GM12878 (cell line): ENCODE data around the gene UBALD2. TPM values are rescaled to one million over a fixed set of nuclear protein-coding genes. Genes with fewer than 3 reads are reported as not detected.
A peak's percentile ranks its signal among the peaks of the same experiment; 100 is the strongest.

Source experiments
- ATF3 ChIP-seq: IDR thresholded peaks from 2 replicates; pipeline ENCODE4 v1.6.1; 2011; ENCODE audit warnings: low read depth, mild to moderate bottlenecking, low read length, moderate library complexity, borderline replicate concordance; ENCODE audit errors: extremely low read depth
- BCL11A ChIP-seq: IDR thresholded peaks from 2 replicates; pipeline ENCODE4 v1.6.1; 2011; ENCODE audit warnings: low read depth, low read length
- CBX5 ChIP-seq: sonication (generic); IDR thresholded peaks from 2 replicates; pipeline ENCODE4 v1.6.1; 2016; ENCODE audit warnings: low read depth, moderate library complexity, mild to moderate bottlenecking, inconsistent platforms
- CUX1 ChIP-seq: IDR thresholded peaks from 2 replicates; pipeline ENCODE4 v1.6.1; 2012; ENCODE audit warnings: improper control_type of control experiment, low read depth, low read length; ENCODE audit not compliant: insufficient replicate concordance
- E4F1 ChIP-seq: fragments of 450-650 bp; IDR thresholded peaks from 2 replicates; pipeline ENCODE4 v1.6.1; 2018; ENCODE audit warnings: borderline replicate concordance, mild to moderate bottlenecking; ENCODE audit not compliant: partially characterized antibody
- EP300 ChIP-seq, 2 experiments: fragments of 150-350 bp in 1 of 2; IDR thresholded peaks; 2 replicates each; pipeline ENCODE4 v1.6.1; 2011 to 2012; ENCODE audit warnings: low read depth in 2 of 2, low read length in 2 of 2, borderline replicate concordance in 1 of 2, improper control_type of control experiment in 1 of 2, inconsistent platforms in 1 of 2; ENCODE audit not compliant: control insufficient read depth in 1 of 2
- FOXK2 ChIP-seq: fragments of 450-650 bp; IDR thresholded peaks from 2 replicates; pipeline ENCODE4 v1.6.1; 2017; ENCODE audit warnings: mild to moderate bottlenecking, moderate library complexity
- JUND ChIP-seq: IDR thresholded peaks from 2 replicates; pipeline ENCODE4 v1.6.1; 2012; ENCODE audit warnings: low read depth, mild to moderate bottlenecking, low read length, improper control_type of control experiment, moderate library complexity
- KDM1A ChIP-seq: fragments of 200-600 bp; sonication (generic); IDR thresholded peaks from 2 replicates; pipeline ENCODE4 v1.6.1; 2016; ENCODE audit warnings: borderline replicate concordance
- MEF2B ChIP-seq: fragments of 450-650 bp; IDR thresholded peaks from 2 replicates; pipeline ENCODE4 v1.6.1; 2018; ENCODE audit warnings: mild to moderate bottlenecking, moderate library complexity; ENCODE audit not compliant: partially characterized antibody, poor library complexity, severe bottlenecking
- NFYB ChIP-seq: IDR thresholded peaks from 2 replicates; pipeline ENCODE4 v1.6.1; 2011; ENCODE audit warnings: low read depth, mild to moderate bottlenecking, low read length, improper control_type of control experiment, moderate library complexity; ENCODE audit not compliant: insufficient read depth
- NR2F1 ChIP-seq: fragments of 450-650 bp; conservative IDR thresholded peaks from 2 replicates; pipeline ENCODE4 v1.6.1; 2017; ENCODE audit warnings: mild to moderate bottlenecking
- PAX5 ChIP-seq: IDR thresholded peaks from 2 replicates; pipeline ENCODE4 v1.6.1; 2011; ENCODE audit warnings: low read depth, low read length, borderline replicate concordance
- PBX3 ChIP-seq: IDR thresholded peaks from 2 replicates; pipeline ENCODE4 v1.6.1; 2011; ENCODE audit warnings: mild to moderate bottlenecking, low read depth, low read length, moderate library complexity; ENCODE audit not compliant: insufficient replicate concordance
- RB1 ChIP-seq: fragments of 450-650 bp; formaldehyde crosslinking; IDR thresholded peaks from 2 replicates; pipeline ENCODE4 v1.6.1; 2017; ENCODE audit warnings: mild to moderate bottlenecking, borderline replicate concordance
- RUNX3 ChIP-seq: IDR thresholded peaks from 2 replicates; pipeline ENCODE4 v1.6.1; 2012; ENCODE audit warnings: low read length, inconsistent platforms
- SMAD1 ChIP-seq: fragments of 450-650 bp; IDR thresholded peaks from 2 replicates; pipeline ENCODE4 v1.6.1; 2018; ENCODE audit warnings: mild to moderate bottlenecking, low read depth; ENCODE audit not compliant: partially characterized antibody
- SPI1 ChIP-seq: IDR thresholded peaks from 2 replicates; pipeline ENCODE4 v1.6.1; 2011; ENCODE audit warnings: low read depth, mild to moderate bottlenecking, low read length, moderate library complexity, borderline replicate concordance; ENCODE audit not compliant: insufficient read depth
- YY1 ChIP-seq: IDR thresholded peaks from 2 replicates; pipeline ENCODE4 v1.6.1; 2011; ENCODE audit warnings: low read depth, mild to moderate bottlenecking, low read length
- polyA plus RNA-seq, 11 experiments: library from polyadenylated mRNA; depleted of rRNA in 4 of 11; unstranded in 6 of 11; stranded (reverse) in 5 of 11; fragments of >200 nt; fragmentation: Nextera tagmentation in 4 of 11; fragmentation: Illumina TruSeq in 1 of 11; extraction: Ambion mirVana in 4 of 11; extraction: Trizol in 1 of 11; gene quantifications; 1 replicate in 1 of 11; 2 replicates in 10 of 11; pipeline versions ENCODE4 v1.2.1 to v1.2.3, GENCODE V29; 2011 to 2016; ENCODE audit warnings: inconsistent platforms in 2 of 11, missing spikeins in 2 of 11, low read depth in 1 of 11
- total RNA-seq, 4 experiments: library from RNA; depleted of rRNA in 3 of 4; stranded (reverse); fragments of >200 nt in 3 of 4; fragmentation: Illumina TruSeq in 1 of 4; extraction: Trizol in 1 of 4; gene quantifications; 2 replicates each; pipeline versions ENCODE4 v1.2.1 to v1.2.3, GENCODE V29; 2013 to 2021

The UBALD2 gene
- total and polyA plus RNA-seq, 10 of the 15 experiments (the other 5 are each of a cell fraction or from before 2014, with no cell fraction given) = 2.8 to 165 (median 20.6) TPM

GRCh38 chr17:76271669-76272540 is 6.8 kb downstream of the UBALD2 start (continued):
- TF ChIP-seq EP300 (IDR thresholded peaks at IDR 0.05; ENCODE audit: borderline replicate concordance in 1 of 2, control insufficient read depth in 1 of 2, low read depth in 2 of 2, low read length in 2 of 2) = peak; percentile 73 to 76; a peak in 3 of 4 replicates
- peak; percentile 65 for TF ChIP-seq MEF2B
- TF ChIP-seq RB1 = peak; percentile 43; the same call in 1 of the 2 replicates
- peak; percentile 15 for TF ChIP-seq E4F1
- TF ChIP-seq PAX5 = peak; percentile 99
- TF ChIP-seq BCL11A = peak; percentile 77; the same call in 1 of the 2 replicates
- peak; percentile 23; the same call in 1 of the 2 replicates for TF ChIP-seq SPI1
- TF ChIP-seq NFYB = no peak
- no peak for TF ChIP-seq RUNX3
- TF ChIP-seq PBX3 = no peak
- no peak for TF ChIP-seq ATF3
- TF ChIP-seq NR2F1 = peak; percentile 58
- TF ChIP-seq JUND = no peak
- TF ChIP-seq SMAD1 = no peak
- no peak for TF ChIP-seq KDM1A
- peak; percentile 8; the same call in 1 of the 2 replicates for TF ChIP-seq YY1
- no peak for TF ChIP-seq CBX5
- TF ChIP-seq FOXK2 = no peak
- no peak for TF ChIP-seq CUX1
